Parathyroid adenoma (tissue), 2 donors: ENCODE measurements around the gene CCNG2.

Experiments used
- H2AFZ ChIP-seq: fragments of 300-600 bp; sonication (generic); one replicate; pipeline ENCODE4 v1.7.0; 2017; ENCODE audit warnings: antibody characterized with exemption, mild to moderate bottlenecking
- H3K27ac ChIP-seq: fragments of 300-600 bp; sonication (generic); one replicate; pipeline ENCODE4 v1.7.0; 2017
- H3K27me3 ChIP-seq: fragments of 300-600 bp; sonication (generic); one replicate; pipeline ENCODE4 v1.7.0; 2017; ENCODE audit warnings: low read length; ENCODE audit not compliant: control insufficient read depth, insufficient read depth
- H3K36me3 ChIP-seq: fragments of 300-600 bp; sonication (generic); one replicate; pipeline ENCODE4 v1.7.0; 2017; ENCODE audit warnings: low read length; ENCODE audit not compliant: control insufficient read depth, insufficient read depth
- H3K4me1 ChIP-seq: fragments of 300-600 bp; sonication (generic); one replicate; pipeline ENCODE4 v1.7.0; 2017; ENCODE audit warnings: control low read depth
- H3K4me2 ChIP-seq: fragments of 300-600 bp; sonication (generic); one replicate; pipeline ENCODE4 v1.7.0; 2017; ENCODE audit warnings: low read length
- H3K4me3 ChIP-seq: fragments of 300-600 bp; sonication (generic); one replicate; pipeline ENCODE4 v1.7.0; 2017; ENCODE audit warnings: low read depth, low read length
- H3K79me2 ChIP-seq: fragments of 300-600 bp; sonication (generic); one replicate; pipeline ENCODE4 v1.7.0; 2017; ENCODE audit warnings: control low read depth
- H3K9ac ChIP-seq: fragments of 300-600 bp; sonication (generic); one replicate; pipeline ENCODE4 v1.7.0; 2017; ENCODE audit warnings: mild to moderate bottlenecking
- H3K9me3 ChIP-seq: fragments of 300-600 bp; sonication (generic); one replicate; pipeline ENCODE4 v1.7.0; 2017; ENCODE audit warnings: low read length; ENCODE audit not compliant: control insufficient read depth
- CTCF ChIP-seq: fragments of 300-600 bp; sonication (generic); IDR thresholded peaks from one replicate; pipeline ENCODE4 v1.7.0; 2017; ENCODE audit warnings: antibody characterized with exemption, mild to moderate bottlenecking
- donor health status: primary hyperparathyroidism.

The CCNG2 gene

DNA sequence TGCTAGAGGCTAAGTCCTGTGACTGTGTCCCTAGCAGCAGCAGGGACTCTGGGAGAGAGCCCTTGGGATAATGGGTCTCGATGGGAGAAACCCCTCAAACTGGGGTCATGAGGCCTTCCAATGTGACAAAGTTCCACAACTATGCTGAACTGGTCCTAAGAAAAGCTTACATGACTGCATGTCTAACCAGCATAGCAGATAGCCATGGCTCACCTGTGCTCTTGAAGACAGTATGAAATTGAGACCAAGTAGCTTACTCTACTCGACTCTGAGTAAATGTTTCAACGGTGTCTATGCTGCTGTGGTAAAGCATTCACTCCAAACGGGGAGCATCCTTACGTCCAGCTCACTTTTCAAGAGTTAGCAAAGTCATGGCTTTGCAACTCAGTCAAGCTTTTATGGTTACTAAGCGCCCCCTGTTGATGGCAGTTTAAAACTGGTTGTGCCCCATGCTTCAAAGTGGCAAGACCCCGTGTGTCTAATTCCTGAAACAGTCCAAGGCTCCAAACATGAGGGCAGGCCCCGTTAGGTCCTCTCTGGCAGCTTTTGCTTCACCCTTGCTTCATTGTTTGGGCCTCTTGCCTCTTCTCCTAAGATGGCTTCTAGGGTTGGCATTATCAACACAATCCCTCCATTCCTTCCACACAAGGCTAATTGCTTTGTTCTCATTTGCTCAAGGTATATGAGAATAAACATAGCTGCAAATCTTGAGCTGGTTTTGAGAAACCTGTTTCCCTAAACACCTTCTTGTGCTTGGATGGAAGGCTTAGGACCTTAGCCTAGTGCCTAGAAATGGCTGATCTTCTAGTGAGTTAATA is 46.6 kb downstream of the CCNG2 start:
- Histone ChIP-seq H3K4me1 (no peaks in the 10 kb centered on the region), H3K9ac (no peak overlapping the region), H3K27me3 (no peaks in the 10 kb centered on the region), H3K4me2 (no peak overlapping the region), H3K27ac (no peak overlapping the region), H3K36me3 (no peaks in the 10 kb centered on the region), H2AFZ (no peak overlapping the region), H3K9me3 (no peaks in the 10 kb centered on the region), H3K4me3 (no peak overlapping the region), H3K79me2 (no peaks in the 10 kb centered on the region)
- TF ChIP-seq CTCF = no peak

DNA sequence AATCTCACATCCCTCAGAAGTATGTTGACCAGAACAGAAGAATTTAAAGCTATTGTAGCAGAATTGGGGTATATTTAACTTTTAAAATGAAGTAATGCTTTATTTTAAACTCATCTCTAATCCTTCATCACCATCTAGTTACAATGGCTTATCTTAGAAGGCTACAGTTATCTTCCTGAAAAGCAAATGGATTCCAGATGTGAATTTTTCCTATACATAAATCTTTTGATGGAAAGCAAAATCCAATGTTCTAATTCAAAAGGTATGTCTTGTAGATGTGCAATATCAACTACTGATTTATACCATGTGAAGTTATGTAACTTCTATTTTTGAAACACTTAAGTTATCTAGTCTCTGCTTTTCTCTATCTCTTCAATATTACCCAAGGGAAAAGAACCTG is 47.6 kb downstream of the CCNG2 start:
- H3K4me1 ChIP-seq = no peaks in the 10 kb centered on the region
- H3K79me2 ChIP-seq = no peaks in the 10 kb centered on the region
- no peaks in the 10 kb centered on the region for H3K27me3 ChIP-seq
- H3K4me3 ChIP-seq = no peak overlapping the region
- TF ChIP-seq CTCF = no peak
- no peak overlapping the region for H3K27ac ChIP-seq
- no peaks in the 10 kb centered on the region for H3K36me3 ChIP-seq
- H3K9me3 ChIP-seq = no peaks in the 10 kb centered on the region
- no peak overlapping the region for H3K9ac ChIP-seq
- no peak overlapping the region for H3K4me2 ChIP-seq
- no peak overlapping the region for H2AFZ ChIP-seq

DNA sequence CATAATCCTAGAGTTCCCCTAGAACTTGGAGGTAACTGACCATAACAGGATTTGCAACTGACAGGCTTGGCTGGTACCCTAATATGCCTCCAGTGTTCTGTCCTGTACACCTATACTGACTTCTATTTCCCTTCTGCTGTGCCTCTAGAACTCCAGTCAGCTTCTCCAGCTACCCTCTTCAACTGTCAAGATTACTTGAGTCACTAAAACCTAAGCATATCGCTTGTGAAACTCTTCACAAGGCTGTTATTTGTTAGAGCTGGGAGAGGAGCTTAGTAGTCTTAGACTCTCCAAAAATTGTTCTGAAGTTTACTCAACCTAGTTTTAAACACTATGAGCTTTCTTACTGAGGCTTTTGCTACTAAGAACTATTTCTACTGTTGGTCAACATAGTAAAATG is 52.0 kb downstream of the CCNG2 start:
- Histone ChIP-seq H3K27me3 (no peaks in the 10 kb centered on the region), H3K9me3 (no peaks in the 10 kb centered on the region), H3K9ac (no peak overlapping the region), H3K79me2 (no peaks in the 10 kb centered on the region), H3K36me3 (no peaks in the 10 kb centered on the region), H3K27ac (no peak overlapping the region), H2AFZ (no peak overlapping the region), H3K4me2 (no peak overlapping the region), H3K4me1 (no peaks in the 10 kb centered on the region), H3K4me3 (no peak overlapping the region)
- no peak for TF ChIP-seq CTCF

DNA sequence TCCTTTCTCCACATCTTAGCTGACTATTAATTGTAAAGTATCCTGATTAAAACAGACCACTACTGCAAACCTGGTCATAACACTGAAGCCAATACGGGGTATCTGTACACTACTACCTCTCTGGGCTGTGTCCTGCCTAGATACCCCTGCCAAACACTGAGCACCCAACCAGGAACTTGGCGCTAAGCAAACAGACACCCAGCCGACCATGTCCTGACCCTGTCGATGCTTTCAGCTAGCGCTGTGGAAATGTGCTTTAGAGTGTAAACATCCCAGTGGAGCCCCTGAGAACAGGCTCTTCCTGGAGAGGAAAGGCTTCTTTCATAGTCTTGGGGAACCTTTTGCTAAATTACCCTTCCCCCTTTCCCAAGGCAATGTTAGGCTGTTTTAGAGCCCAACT is 52.9 kb downstream of the CCNG2 start:
- Histone ChIP-seq H3K9ac (no peak overlapping the region), H3K4me2 (no peak overlapping the region), H3K9me3 (no peaks in the 10 kb centered on the region), H3K27ac (no peak overlapping the region), H3K4me3 (no peak overlapping the region), H3K79me2 (no peaks in the 10 kb centered on the region), H3K27me3 (no peaks in the 10 kb centered on the region), H3K36me3 (no peaks in the 10 kb centered on the region), H3K4me1 (no peaks in the 10 kb centered on the region), H2AFZ (no peak overlapping the region)
- TF ChIP-seq CTCF = no peak

DNA sequence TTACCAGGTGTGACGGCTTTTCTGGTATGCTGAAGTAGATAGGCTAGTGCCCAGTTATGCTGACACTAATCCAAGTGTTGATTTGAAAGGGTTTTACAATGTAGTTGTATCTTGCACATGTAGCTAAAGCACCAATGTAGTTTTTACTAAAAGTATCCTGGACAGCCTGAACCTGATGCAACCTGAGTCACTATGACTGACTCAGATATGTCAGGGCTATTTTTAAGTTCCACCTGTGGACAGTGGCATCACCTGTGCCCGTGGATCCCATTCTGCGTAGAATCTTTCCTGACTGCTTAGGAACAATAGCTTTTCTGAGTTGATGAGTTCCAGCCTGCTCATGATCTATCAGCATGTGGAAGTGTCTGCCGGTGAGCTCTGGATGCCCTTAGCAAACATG is 58.1 kb downstream of the CCNG2 start:
- Histone ChIP-seq H3K9me3 (no peaks in the 10 kb centered on the region), H3K27ac (no peak overlapping the region), H3K36me3 (no peaks in the 10 kb centered on the region), H3K4me1 (no peaks in the 10 kb centered on the region), H3K9ac (no peak overlapping the region), H3K79me2 (no peaks in the 10 kb centered on the region), H3K4me3 (no peak overlapping the region), H2AFZ (no peak overlapping the region), H3K27me3 (no peaks in the 10 kb centered on the region), H3K4me2 (no peak overlapping the region)
- no peak for TF ChIP-seq CTCF
